Neutrophil (primary cell): ENCODE measurements around the gene MCTP1.

ENCODE experiments used
- H3K27ac ChIP-seq: fragments of 200-600 bp; sonication (generic); 2 replicates; pipeline ENCODE4 v1.5.1; 2016; ENCODE audit warnings: mild to moderate bottlenecking, moderate library complexity
- H3K27me3 ChIP-seq: fragments of 200-600 bp; sonication (generic); 2 replicates; pipeline ENCODE4 v1.6.0; 2016; ENCODE audit warnings: mild to moderate bottlenecking
- H3K36me3 ChIP-seq: fragments of 200-600 bp; sonication (generic); 2 replicates; pipeline ENCODE4 v1.5.1; 2017
- H3K4me1 ChIP-seq, 2 experiments: fragments of 200-600 bp in 1 of 2; sonication (generic) in 1 of 2; 1 replicate in 1 of 2; 2 replicates in 1 of 2; pipeline versions ENCODE4 v1.5.1 to v1.6.1; 2013 to 2016; ENCODE audit warnings: low read depth in 1 of 2, low read length in 1 of 2, mild to moderate bottlenecking in 1 of 2, moderate library complexity in 1 of 2; ENCODE audit not compliant: control insufficient read depth in 1 of 2, insufficient read depth in 1 of 2
- H3K4me3 ChIP-seq, 2 experiments: fragments of 200-600 bp in 1 of 2; sonication (generic) in 1 of 2; 1 replicate in 1 of 2; 2 replicates in 1 of 2; pipeline ENCODE4 v1.5.1; 2013 to 2016; ENCODE audit warnings: low read depth in 1 of 2, low read length in 1 of 2, mild to moderate bottlenecking in 1 of 2, moderate library complexity in 1 of 2
- H3K9me3 ChIP-seq: fragments of 200-600 bp; sonication (generic); 2 replicates; pipeline ENCODE4 v1.5.1; 2016
- CTCF ChIP-seq: fragments of 200-600 bp; sonication (generic); IDR thresholded peaks from 2 replicates; pipeline ENCODE4 v1.5.1; 2016; ENCODE audit warnings: antibody characterized with exemption

Gene MCTP1

GRCh38 chr5:95130941-95131340 is 154.0 kb downstream of the MCTP1 start:
- H3K4me1 ChIP-seq: no peaks in the 10 kb centered on the region
- no peak for TF ChIP-seq CTCF
- no peak overlapping the region for H3K4me3 ChIP-seq
- H3K36me3 ChIP-seq: no peaks in the 10 kb centered on the region
- H3K27ac ChIP-seq: no peak overlapping the region
- no peaks in the 10 kb centered on the region for H3K27me3 ChIP-seq
- H3K9me3 ChIP-seq: no peaks in the 10 kb centered on the region

- no peaks in the 10 kb centered on the region for H3K9me3 ChIP-seq
- no peak overlapping the region for H3K27ac ChIP-seq
- no peaks in the 10 kb centered on the region for H3K36me3 ChIP-seq
- H3K4me3 ChIP-seq: no peak overlapping the region
- H3K27me3 ChIP-seq: no peaks in the 10 kb centered on the region
- TF ChIP-seq CTCF: no peak
- H3K4me1 ChIP-seq: no peaks in the 10 kb centered on the region
These were observed 160.2 kb downstream of the MCTP1 start for GRCh38 chr5:95124731-95125130.

GRCh38 chr5:95124101-95124500 is 160.8 kb downstream of the MCTP1 start:
- Histone ChIP-seq H3K4me1 (no peaks in the 10 kb centered on the region), H3K4me3 (no peak overlapping the region), H3K27me3 (no peaks in the 10 kb centered on the region), H3K36me3 (no peaks in the 10 kb centered on the region), H3K9me3 (no peaks in the 10 kb centered on the region), H3K27ac (no peak overlapping the region)
- TF ChIP-seq CTCF: no peak

GRCh38 chr5:95114902-95115301 is 170.0 kb downstream of the MCTP1 start:
- Histone ChIP-seq H3K36me3 (no peaks in the 10 kb centered on the region), H3K9me3 (no peaks in the 10 kb centered on the region), H3K27me3 (no peaks in the 10 kb centered on the region), H3K4me3 (no peak overlapping the region), H3K4me1 (no peaks in the 10 kb centered on the region), H3K27ac (no peak overlapping the region)
- TF ChIP-seq CTCF: no peak

GRCh38 chr5:95114305-95114704 is 170.6 kb downstream of the MCTP1 start:
- no peak for TF ChIP-seq CTCF
- Histone ChIP-seq H3K9me3 (no peaks in the 10 kb centered on the region), H3K27ac (no peak overlapping the region), H3K36me3 (no peaks in the 10 kb centered on the region), H3K4me3 (no peak overlapping the region), H3K27me3 (no peaks in the 10 kb centered on the region), H3K4me1 (no peaks in the 10 kb centered on the region)

GRCh38 chr5:95113489-95113888 is 171.4 kb downstream of the MCTP1 start:
- Histone ChIP-seq H3K27me3 (no peaks in the 10 kb centered on the region), H3K4me1 (no peaks in the 10 kb centered on the region), H3K9me3 (no peaks in the 10 kb centered on the region), H3K27ac (no peak overlapping the region), H3K36me3 (no peaks in the 10 kb centered on the region), H3K4me3 (no peak overlapping the region)
- TF ChIP-seq CTCF: no peak
